GM18508 (cell line): ENCODE measurements around the gene PPIL6.

Source experiments
- ATAC-seq: cut with Tn5 transposase; IDR thresholded peaks from one replicate; pipeline ENCODE4 v1.9.1; 2021; ENCODE audit warnings: moderate number of reproducible peaks; ENCODE audit not compliant: insufficient read depth, unreplicated experiment

PPIL6 gene

DNA sequence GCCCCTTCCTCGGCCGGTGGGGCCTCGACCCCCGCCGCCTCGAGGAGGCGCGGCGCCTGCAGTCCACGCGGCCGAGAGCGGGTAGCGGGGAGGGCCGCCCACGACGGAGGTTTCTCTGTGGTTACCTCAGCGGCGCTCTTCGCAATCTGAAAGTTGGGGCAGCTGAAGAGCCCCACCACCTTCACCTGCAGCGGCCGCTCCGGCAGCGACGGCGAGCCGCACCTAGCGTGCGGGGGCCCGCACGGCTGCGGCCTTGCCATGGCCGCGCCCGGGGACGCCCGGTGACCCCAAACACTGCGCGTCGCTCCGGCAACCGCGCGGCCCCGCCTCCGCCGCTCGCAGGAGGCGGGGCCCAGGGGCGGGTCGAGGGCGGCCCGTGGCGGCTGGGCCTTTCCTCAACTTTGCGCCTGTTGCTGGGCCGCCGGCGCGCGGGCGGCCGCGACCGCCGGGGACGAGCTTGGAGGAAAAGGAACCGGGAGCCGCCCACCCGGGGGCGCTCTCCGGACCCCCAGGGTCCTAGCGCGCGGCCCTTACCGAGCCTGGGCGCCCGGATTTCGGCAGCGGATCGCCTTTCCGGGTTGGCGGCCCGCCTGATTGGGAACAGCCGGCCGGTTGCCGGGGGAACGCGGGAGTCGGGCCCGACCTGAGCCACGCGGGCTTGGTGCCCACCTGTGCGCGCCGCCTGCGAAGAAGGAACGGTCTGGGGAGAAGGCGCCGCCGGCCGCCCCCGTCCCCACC lies at the start of gene PPIL6, which contains the start of gene SMPD2:
TSS of gene PPIL6 (minus strand) at position 298 of the 738 bp plus-strand sequence. CDS start at position 260, 38 bp downstream.
TSS of gene SMPD2 (plus strand) at position 394 of the 738 bp plus-strand sequence. CDS start 398 bp downstream, outside the sequence.
- ATAC-seq = peak; percentile 41

DNA sequence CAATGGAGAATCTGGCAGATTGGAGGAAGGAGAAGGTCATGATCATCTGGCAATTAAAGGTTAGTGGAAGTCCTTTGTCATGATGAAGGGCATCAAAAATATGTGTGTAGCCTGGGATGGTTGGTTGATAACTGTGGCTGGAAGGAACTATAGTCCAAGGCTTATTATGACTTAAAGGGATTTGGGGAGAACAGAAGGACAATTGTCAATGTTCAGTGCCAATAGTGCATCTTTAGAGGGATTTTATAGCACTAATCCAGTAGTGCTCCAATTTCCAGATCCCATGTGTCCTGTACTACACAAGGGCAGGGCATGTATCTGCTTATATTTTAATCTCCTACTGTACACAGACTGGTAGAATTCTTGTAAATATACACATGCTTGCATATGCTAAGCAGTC lies 47.6 kb upstream of the PPIL6 start:
- ATAC-seq = no peak

GRCh38 chr6:109486068-109486467 lies 45.6 kb upstream of the PPIL6 start:
- no peak for ATAC-seq

- ATAC-seq = no peak
Measured at GRCh38 chr6:109485266-109485935, 45.0 kb upstream of the PPIL6 start.

GRCh38 chr6:109484122-109484521 lies 43.7 kb upstream of the PPIL6 start:
- ATAC-seq = no peak

DNA sequence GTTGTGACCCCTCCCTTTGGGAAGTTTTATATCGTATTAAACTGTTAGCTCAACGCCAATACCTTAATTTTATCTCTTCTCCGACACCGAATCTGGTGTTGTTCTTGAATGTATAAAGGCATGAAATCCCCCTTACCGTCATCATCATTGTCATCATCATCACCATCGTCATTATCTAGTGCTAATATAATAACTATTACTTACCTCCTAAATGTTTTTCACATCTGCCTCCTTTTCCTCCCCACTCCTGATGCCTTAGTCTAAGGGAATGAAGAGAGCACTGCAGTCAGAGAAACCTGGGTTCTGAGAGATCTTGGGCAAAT lies 43.3 kb upstream of the PPIL6 start:
- no peak for ATAC-seq

DNA sequence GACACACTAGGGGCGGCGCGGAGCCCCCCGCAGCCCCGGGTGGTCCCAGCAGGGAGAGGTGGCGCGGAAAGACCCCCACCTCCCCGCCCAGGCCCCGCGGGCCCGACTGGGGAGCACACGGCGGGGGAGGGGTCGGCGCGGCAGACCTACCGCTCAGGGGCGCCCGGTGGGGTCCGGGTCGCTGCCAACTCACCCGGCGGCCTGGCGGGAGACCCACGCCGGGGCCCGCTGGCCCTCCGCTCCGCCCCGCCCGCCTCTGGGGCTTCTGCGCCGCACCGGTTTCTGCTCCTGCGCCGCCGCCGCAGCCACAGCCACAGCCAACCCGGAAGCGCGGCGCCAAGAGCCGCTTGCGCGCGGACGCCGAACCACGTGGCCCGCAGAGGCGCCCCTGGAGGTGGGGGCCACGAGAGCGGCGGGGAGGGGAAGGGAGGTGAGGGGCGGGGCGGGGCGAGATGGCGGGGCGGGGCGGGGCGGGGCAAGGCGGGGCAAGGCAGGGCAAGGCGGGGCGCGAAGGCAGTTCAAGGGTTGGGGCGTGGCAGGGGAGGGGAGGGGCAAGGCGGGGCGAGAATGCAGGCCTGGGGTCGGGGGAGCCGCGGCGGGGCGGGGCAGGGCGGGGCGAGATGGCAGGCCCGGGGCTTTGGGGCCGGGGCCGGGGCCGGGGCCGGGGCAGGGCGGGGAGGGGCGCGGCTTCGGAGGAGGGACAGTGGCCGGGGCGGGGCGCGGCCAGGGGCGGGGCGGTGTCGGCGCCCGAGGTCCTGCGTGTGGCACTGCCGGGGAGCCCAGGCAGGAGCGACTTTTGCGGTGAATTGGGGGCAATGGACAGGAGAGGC lies 42.7 kb upstream of the PPIL6 start, which contains the start of gene ZBTB24:
TSS of gene ZBTB24 (minus strand) at position 315 of the 830 bp plus-strand sequence. CDS start 1,193 bp downstream, outside the sequence.
- peak; percentile 51 for ATAC-seq

GRCh38 chr6:109480993-109481480 lies 40.6 kb upstream of the PPIL6 start:
- ATAC-seq = no peak

DNA sequence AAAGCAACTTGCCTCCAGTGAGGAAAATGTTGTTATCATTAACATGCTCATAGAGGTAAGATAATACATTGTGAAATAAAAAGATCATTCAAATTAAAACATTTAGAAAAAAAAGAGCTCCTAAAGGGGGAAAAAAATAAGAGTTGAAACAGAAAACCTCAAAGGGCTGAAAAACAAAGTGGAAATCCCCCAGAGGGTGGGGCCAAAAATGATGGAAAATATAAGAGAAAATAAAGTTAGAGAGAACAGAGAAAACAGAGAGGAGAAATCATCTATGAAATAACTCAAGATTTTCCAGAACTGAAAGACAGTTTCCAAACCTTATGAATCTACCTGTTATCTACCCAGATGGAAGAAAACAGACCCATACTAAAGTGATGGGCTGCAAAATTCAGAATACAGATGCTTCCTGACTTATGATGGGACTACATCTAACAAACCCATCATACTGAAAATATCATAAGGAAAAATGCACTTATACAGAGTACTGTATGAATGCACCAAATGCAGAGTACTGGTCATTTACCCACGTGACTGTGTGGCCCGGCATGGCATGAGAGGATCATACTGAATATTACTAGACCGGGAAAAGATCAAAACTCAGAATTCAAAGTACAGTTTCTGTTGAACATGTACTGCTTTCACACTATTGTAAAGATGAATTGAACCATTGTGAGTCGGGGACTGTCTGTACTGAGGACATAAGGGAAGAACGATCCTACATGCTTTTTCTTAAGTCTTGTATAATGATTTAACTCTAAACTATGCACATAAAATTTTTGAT lies 38.6 kb upstream of the PPIL6 start:
- no peak for ATAC-seq

DNA sequence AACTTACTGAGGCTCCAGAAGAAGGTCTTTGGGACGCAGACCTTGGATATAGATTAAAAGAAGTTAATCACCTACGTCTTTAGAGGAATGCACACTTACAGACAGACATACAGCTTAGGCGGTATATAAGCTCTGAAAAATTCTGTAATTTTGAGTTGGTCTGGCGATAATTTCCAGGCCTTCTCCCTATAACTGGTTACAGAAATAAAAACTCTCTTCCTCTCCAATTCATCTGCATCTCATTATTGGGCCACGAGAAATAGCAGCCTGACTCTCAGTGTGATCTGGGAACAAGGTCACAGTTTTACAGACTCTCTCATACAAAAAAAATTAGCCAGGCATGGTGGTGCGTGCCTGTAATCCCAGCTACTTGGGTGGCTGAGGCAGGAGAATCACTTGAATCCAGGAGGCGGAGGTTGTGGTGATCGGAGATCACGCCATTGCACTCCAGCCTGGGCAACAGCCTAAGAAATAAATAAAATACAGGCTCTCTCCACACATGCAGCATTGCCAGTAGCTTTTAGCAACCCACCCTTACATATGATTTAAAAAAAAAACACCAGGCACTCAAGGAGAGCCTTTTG lies 37.9 kb upstream of the PPIL6 start:
- no peak for ATAC-seq

- ATAC-seq = peak; percentile 64
Measured at GRCh38 chr6:109477725-109478124, 37.3 kb upstream of the PPIL6 start.

DNA sequence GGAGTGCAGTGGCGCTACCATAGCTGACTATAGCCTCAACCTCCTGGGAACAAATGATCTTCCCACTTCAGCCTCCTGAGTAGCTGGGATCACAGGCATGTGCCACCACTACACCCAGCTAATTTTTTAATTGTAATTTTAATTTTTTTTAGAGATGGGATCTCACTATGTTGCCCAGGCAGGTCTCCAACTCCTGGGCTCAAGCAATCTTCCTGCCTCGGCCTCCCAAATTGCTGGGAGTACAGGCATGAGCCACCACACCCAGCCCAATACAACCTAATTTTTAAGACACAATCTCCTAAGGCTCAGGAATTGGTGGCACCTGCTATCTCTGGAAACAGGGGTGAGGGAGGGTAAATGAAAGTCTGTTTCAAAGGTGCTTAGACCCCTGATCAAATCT lies 36.8 kb upstream of the PPIL6 start:
- no peak for ATAC-seq

DNA sequence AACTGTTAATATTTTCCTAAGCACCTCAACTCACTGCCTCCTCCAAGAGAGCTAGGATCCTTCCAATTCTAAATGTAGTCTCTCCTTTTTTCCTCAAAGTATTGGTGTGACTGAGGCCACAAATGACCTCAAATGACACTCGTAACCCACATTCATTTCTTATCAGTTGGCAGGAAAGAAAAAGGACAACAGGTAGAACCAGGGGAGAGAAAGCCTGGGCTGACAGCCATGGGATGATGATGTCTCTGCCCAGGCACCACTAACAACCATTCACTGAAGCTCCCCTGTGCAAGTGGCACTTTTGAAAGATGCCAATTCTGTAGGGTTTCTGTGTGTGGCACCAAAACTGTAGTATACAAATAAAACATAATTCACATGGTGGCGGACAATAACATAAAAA lies 35.2 kb upstream of the PPIL6 start:
- no peak for ATAC-seq

- no peak for ATAC-seq
Measured at GRCh38 chr6:109474995-109475394, 34.6 kb upstream of the PPIL6 start.

DNA sequence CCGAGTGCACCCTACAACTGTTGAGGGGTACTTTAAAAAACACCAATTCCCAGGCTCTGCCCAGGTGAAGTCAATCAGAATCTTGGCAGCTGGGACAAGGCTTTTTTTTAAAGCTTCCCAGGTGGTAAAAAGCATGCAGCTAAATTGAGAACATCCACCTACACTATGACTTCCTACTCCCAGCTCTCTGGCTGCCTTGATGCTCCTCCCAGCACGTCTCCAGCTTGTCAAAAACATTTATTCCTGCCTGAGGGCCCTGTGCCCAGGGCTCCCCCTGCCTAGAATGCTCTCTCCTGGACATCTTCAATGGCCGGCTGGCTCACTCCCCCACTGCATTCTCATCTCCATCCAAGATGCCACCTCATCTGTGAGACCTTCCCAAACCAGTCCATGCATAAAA lies 32.7 kb upstream of the PPIL6 start:
- ATAC-seq = no peak

DNA sequence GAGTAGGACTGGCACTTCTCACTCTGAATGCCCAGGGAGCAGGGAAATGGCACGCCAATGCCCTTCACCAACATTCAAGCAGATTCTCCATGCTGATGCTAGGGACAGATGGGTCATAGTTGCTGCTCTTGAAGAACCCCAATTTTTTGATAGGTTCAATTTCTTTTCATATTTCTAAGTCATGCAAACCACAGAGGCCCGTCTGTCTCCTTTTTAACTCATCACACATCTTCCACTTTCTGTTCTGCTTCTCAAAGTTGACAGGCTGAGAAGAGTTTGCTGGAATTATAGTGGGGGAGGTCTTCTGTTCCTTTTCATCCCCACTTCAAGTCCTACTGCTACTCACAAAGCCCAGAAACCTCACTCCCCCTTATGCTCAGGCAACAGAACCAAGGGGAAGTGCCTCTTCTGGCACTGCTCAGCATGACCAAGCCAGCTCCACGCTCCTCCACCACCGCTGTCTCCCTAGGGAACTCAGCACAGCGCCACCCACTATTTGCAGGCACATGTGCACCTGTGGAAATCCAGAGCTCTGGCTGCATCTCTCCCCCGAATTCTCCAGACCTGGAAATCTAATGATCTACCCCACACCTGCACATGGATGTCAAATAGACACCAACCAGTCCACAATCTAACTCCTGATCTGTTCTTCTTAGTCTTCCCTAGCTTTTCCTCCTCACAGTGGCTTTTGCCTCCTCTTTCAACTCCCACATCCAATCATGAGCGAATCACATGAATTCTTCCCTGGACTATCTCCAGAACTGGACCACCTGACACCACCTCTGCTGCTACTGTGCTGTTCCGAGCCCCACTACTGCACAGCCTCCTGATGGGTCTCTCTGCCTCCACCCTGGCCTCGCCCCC lies 31.9 kb upstream of the PPIL6 start:
- no peak for ATAC-seq

DNA sequence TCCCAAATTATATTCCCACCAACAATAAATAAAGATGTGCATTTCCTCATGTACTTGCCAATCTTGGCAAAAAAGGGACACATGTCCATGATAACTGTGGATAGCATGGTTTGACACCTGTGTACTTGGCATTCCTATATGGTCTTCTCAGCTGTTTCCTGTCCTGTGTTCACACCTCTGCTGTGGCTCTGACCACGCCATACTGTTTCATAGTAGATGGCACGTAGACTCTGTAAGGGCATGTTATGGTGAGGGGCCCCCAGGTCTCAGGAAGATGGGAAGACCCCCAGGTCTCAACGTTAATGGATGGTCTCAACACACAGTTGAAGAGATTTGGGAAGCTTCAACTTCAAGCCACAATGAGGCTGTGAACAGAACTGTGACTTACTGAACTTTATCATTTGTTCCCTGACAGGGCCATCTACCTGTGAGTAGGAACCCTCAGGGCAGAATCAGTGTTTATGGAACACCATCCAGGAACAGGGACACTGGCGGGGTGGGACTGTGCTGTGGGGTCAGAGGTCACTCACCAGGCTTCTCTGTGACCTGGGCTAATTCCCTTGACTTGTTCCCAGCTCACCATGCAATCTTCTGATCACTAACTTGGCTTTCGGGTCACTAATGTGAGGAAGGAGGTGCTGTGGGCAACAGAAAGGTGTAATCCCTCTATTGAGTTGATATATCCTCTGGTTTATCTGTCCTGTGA lies 30.8 kb upstream of the PPIL6 start:
- ATAC-seq = no peak

- no peak for ATAC-seq
Measured at GRCh38 chr6:109469591-109470189, 29.3 kb upstream of the PPIL6 start.
